Measurements from ENCODE around the gene HLCS.

Gene HLCS

DNA sequence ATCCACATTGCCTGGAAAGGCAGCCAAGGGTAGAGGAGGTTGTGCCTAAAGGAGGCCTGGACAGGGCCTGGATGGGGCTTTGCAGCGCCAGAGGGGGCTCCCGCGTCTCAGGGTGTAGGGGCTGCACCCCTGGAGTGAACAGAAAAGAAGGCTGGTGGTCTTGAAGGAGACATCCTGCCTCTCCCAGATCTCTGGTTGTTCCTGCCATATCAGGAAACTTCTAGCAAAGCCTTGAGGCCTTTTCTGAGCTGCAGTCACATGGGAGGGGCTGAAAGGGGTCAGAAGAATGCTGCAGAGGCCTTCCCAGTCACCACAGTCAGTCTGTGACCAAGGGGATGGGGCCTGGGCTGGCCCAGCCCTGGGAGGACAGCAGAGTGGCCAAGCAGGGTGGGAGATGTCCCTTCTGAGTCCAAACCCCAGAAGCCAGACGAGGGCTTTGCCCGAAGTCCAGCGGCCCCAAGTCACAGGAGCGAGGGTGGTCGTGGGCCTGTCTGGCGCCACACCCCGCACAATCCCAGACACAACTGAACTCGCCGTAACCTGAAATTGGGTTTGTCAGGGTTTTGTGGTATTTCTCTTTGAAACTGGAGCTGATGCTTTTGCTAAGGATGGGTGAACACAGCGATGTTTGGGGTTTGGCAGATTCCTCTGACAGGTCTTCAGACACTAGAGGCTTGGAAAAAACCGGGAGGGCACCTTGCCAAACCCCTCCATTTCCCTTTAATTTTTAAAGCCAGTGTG, 237.9 kb downstream of the HLCS start:
- ChIA-PET CTCF (interaction anchor here (1.2 kb wide), 1 partner anchor 22 kb away, joined by 3 read pairs; no protein-coding TSS in a partner anchor), POLR2A (no interaction called here)
- TF ChIP-seq, protein P1, sequence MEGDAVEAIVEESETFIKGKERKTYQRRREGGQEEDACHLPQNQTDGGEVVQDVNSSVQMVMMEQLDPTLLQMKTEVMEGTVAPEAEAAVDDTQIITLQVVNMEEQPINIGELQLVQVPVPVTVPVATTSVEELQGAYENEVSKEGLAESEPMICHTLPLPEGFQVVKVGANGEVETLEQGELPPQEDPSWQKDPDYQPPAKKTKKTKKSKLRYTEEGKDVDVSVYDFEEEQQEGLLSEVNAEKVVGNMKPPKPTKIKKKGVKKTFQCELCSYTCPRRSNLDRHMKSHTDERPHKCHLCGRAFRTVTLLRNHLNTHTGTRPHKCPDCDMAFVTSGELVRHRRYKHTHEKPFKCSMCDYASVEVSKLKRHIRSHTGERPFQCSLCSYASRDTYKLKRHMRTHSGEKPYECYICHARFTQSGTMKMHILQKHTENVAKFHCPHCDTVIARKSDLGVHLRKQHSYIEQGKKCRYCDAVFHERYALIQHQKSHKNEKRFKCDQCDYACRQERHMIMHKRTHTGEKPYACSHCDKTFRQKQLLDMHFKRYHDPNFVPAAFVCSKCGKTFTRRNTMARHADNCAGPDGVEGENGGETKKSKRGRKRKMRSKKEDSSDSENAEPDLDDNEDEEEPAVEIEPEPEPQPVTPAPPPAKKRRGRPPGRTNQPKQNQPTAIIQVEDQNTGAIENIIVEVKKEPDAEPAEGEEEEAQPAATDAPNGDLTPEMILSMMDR (IDR thresholded peaks at IDR 0.05; ENCODE audit: insufficient read depth, low read length, missing control alignments), result no peak
- H3K4me3 ChIP-seq (ENCODE audit: low read depth, low read length), result no peak overlapping the region
- no peak for DNase-seq (ENCODE audit: low read depth, low spot score)

DNA sequence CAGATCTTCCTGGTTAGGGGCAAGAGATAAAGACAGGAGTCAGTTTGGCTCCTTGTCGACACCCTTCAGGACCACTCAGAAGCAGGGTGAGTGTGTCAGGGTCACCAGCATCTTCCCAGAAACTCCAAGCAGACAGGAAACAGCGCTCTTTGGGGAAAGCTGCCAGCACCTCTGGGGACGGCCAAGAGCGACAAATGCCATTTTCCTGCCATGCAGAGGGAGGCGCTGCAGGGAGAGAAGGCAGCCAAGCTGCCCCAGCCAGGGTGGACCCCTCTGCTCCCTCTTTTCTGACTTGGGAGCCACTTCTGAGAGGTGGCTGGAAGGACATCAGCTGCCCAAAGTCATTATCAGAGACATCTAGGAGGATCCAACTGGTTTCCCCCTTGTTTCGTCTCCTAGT, 238.6 kb downstream of the HLCS start:
- DNase-seq (ENCODE audit: low read depth, low spot score), result no peak
- TF ChIP-seq, protein P1 (IDR thresholded peaks at IDR 0.05; ENCODE audit: insufficient read depth, low read length, missing control alignments), result no peak
- H3K4me3 ChIP-seq (ENCODE audit: low read depth, low read length), result no peak overlapping the region
- CTCF ChIA-PET, result no interaction called here
- POLR2A ChIA-PET, result no interaction called here

GRCh38 chr21:36725793-36726386, 240.6 kb downstream of the HLCS start:
- POLR2A ChIA-PET, result no interaction called here
- H3K4me3 ChIP-seq (ENCODE audit: low read depth, low read length), result no peak overlapping the region
- CTCF ChIA-PET, result interaction anchor here (0.9 kb wide), 1 partner anchor 95 kb away, joined by 3 read pairs; no protein-coding TSS in a partner anchor
- TF ChIP-seq, protein P1 (IDR thresholded peaks at IDR 0.05; ENCODE audit: insufficient read depth, low read length, missing control alignments), result no peak
- no peak for DNase-seq (ENCODE audit: low read depth, low spot score)

- ChIA-PET POLR2A (no interaction called here), CTCF (no interaction called here)
- H3K4me3 ChIP-seq (ENCODE audit: low read depth, low read length), result no peak overlapping the region
- TF ChIP-seq, protein P1 (IDR thresholded peaks at IDR 0.05; ENCODE audit: insufficient read depth, low read length, missing control alignments), result no peak
- DNase-seq (ENCODE audit: low read depth, low spot score), result no peak
Measured at GRCh38 chr21:36724660-36725059, 241.8 kb downstream of the HLCS start.

DNA sequence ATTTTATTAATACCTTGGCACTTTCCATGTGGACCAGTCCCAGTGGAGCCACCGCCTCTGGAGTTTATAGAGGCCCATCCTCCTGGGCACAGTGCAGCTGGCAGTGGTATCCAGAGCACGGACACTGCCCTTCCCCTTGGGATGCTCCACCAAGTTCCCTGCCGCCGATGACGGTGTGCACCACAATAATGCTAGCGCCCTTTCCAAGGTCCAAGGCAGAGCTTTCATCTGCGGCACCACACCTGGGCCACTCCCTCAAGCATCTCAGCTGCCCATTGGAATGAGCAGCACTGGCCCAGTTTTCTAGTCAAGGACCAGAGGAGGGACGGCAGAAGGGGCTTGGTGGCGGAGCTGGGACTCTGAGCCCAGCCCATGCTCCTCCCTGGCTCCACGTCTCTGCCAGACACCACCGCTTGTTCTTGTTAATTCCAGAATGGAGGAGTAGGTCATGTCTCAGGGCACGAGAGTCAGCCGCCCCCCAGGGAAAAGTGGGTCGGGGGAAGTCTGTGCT, 243.0 kb downstream of the HLCS start:
- TF ChIP-seq, protein P1 (IDR thresholded peaks at IDR 0.05; ENCODE audit: insufficient read depth, low read length, missing control alignments), result no peak
- H3K4me3 ChIP-seq (ENCODE audit: low read depth, low read length), result no peak overlapping the region
- DNase-seq (ENCODE audit: low read depth, low spot score), result no peak
- ChIA-PET POLR2A (no interaction called here), CTCF (interaction anchor here (0.7 to 1.2 kb wide), 2 partner anchors 12 to 23 kb away, joined by 3 read pairs; no protein-coding TSS in a partner anchor)

Measured in AG04449 (cell line).